ENCODE results near the gene DAAM1.

- no peak for TF ChIP-seq CTCF (conservative IDR thresholded peaks at IDR 0.05; ENCODE audit: low read depth, low read length)
- TF ChIP-seq EZH2 (IDR thresholded peaks at IDR 0.05; ENCODE audit: borderline replicate concordance, low read depth, low read length, poor library complexity, severe bottlenecking), result no peak
Measured at GRCh38 chr14:59206892-59207291, 18.4 kb downstream of the DAAM1 start.
